Breast epithelium (tissue), 3 donors: ENCODE measurements around the gene DNASE1.

Experiments used
- CTCF ChIP-seq, 3 donors: fragments of 450-650 bp; IDR thresholded peaks; one replicate each; pipeline ENCODE4 v1.5.1; 2016 to 2017; ENCODE audit warnings: antibody characterized with exemption in 3 of 3, mild to moderate bottlenecking in 3 of 3, moderate library complexity in 3 of 3
- POLR2A ChIP-seq: fragments of 450-650 bp; IDR thresholded peaks from one replicate; pipeline ENCODE4 v1.6.1; 2016; ENCODE audit warnings: antibody characterized with exemption, mild to moderate bottlenecking, moderate library complexity
- POLR2AphosphoS5 ChIP-seq, 3 donors: sonication (generic); formaldehyde crosslinking; IDR thresholded peaks; one replicate each; pipeline ENCODE4 v1.6.1; 2017; ENCODE audit warnings: antibody characterized with exemption in 3 of 3

- TF ChIP-seq CTCF (IDR thresholded peaks at IDR 0.05) (no peak), POLR2A (no peak), POLR2AphosphoS5 (IDR thresholded peaks at IDR 0.05) (no peak)
These were observed 43.1 kb upstream of the DNASE1 start, which contains the start of gene SLX4 for GRCh38 chr16:3611146-3611975.
